Testis (tissue), 2 donors: ENCODE measurements around the gene HAPLN2.

ENCODE experiments used
- POLR2A ChIP-seq: fragments of 450-650 bp; IDR thresholded peaks from one replicate; pipeline ENCODE4 v1.6.1; 2017; ENCODE audit warnings: antibody characterized with exemption, mild to moderate bottlenecking, moderate library complexity
- TF ChIP-seq, protein P1 (sequence below), 3 experiments: fragments of 450-650 bp in 2 of 3; fragments of 200-600 bp in 1 of 3; sonication (generic) in 1 of 3; IDR thresholded peaks; one replicate each; pipeline ENCODE4 v1.5.1; 2016 to 2019; ENCODE audit warnings: antibody characterized with exemption in 3 of 3, mild to moderate bottlenecking in 2 of 3, moderate library complexity in 1 of 3

DNA sequence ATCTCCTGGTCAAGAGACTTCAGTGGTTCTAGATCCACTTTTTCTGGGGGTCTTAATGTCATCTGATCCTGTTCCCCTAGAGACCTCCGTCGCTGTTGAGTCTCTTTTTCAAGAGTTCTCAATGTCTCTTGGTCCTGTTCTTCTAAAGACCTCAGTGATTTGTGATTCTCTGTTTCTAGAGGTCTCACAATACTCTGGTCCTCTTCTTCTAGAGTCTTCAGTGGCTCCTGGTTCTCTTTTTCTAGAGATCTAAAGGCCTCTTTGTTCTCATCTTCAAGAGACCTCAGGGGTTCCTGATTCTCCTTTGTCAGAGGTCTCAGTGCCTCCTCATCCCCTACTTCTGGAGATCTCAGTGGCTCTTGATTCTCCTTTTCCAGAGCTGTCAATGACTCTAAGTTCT, 52.6 kb downstream of the HAPLN2 start:
- TF ChIP-seq, protein P1, sequence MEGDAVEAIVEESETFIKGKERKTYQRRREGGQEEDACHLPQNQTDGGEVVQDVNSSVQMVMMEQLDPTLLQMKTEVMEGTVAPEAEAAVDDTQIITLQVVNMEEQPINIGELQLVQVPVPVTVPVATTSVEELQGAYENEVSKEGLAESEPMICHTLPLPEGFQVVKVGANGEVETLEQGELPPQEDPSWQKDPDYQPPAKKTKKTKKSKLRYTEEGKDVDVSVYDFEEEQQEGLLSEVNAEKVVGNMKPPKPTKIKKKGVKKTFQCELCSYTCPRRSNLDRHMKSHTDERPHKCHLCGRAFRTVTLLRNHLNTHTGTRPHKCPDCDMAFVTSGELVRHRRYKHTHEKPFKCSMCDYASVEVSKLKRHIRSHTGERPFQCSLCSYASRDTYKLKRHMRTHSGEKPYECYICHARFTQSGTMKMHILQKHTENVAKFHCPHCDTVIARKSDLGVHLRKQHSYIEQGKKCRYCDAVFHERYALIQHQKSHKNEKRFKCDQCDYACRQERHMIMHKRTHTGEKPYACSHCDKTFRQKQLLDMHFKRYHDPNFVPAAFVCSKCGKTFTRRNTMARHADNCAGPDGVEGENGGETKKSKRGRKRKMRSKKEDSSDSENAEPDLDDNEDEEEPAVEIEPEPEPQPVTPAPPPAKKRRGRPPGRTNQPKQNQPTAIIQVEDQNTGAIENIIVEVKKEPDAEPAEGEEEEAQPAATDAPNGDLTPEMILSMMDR (IDR thresholded peaks at IDR 0.05), result no peak
- TF ChIP-seq POLR2A, result no peak
